ENCODE measurements around the gene MDGA2. TPM values are rescaled to one million over a fixed set of nuclear protein-coding genes. Genes with fewer than 3 reads are reported as not detected.

MDGA2 gene
- total RNA-seq, 2 experiments from 2014 or later = not detected

DNA sequence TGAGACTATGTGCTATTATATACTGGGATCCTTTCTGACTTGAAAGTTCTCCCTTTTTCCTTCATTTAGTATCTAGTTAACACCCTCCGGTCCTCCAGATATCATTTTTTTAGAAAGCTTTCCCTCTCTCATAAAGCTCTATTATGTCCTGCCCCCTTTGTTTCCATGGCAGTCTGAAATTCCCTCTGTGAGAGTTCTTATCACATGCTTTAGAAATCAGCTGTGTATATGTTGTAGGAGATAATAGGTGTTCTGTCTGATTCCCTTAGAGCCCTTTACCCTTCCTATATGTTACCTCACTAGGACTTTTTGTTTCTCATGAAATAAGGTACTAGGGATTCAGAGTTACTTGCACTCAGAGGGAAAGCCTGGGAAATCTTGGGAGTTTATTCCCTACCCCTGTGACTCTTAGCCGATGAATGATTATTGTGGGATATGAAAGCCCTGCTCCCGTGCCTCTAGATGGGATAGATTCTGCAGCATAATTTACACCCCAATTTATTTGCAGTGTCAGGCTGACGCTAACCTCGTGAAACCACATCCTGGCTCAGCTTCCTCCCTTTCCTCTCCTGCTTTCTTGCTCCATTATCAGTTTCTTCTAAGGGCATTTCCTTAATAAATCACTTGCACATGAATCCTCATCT is 448.4 kb downstream of the MDGA2 start:
- H3K9me3 ChIP-seq (ENCODE audit: control insufficient read depth in 1 of 2, insufficient read depth in 1 of 2, low read length in 2 of 2) = peaks cover 0 to 3% of the 10 kb centered on the region in 2 experiments
- Mint-ChIP-seq H3K27me3 (no peaks in the 10 kb centered on the region), H3K4me1 (ENCODE audit: low read depth) (peaks cover 16% of the 10 kb centered on the region), H3K36me3 (ENCODE audit: low read depth) (no peaks in the 10 kb centered on the region), H3K9me3 (peaks cover 6% of the 10 kb centered on the region), H3K27ac (no peak overlapping the region), H3K4me3 (no peak overlapping the region)
- intact Hi-C loops (cut with DNase I, micrococcal nuclease) = no loop called here
- TF ChIP-seq, protein P1, sequence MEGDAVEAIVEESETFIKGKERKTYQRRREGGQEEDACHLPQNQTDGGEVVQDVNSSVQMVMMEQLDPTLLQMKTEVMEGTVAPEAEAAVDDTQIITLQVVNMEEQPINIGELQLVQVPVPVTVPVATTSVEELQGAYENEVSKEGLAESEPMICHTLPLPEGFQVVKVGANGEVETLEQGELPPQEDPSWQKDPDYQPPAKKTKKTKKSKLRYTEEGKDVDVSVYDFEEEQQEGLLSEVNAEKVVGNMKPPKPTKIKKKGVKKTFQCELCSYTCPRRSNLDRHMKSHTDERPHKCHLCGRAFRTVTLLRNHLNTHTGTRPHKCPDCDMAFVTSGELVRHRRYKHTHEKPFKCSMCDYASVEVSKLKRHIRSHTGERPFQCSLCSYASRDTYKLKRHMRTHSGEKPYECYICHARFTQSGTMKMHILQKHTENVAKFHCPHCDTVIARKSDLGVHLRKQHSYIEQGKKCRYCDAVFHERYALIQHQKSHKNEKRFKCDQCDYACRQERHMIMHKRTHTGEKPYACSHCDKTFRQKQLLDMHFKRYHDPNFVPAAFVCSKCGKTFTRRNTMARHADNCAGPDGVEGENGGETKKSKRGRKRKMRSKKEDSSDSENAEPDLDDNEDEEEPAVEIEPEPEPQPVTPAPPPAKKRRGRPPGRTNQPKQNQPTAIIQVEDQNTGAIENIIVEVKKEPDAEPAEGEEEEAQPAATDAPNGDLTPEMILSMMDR (IDR thresholded peaks at IDR 0.05) = no peak
- CTCF ChIA-PET = no interaction called here
- H3K4me3 ChIP-seq (ENCODE audit: low read length) = no peak overlapping the region
- no peaks in the 10 kb centered on the region for H3K36me3 ChIP-seq (ENCODE audit: insufficient read depth, low read length)
- ATAC-seq (ENCODE audit: poor library complexity) (no peak), DNase-seq (no peak)
- no peaks in the 10 kb centered on the region for H3K4me1 ChIP-seq (ENCODE audit: insufficient read depth, low read length)
- H3K27ac ChIP-seq (ENCODE audit: low read depth in 1 of 2, low read length in 2 of 2) = no peak overlapping the region
- POLR2A ChIA-PET = no interaction called here
- H3K27me3 ChIP-seq (ENCODE audit: control insufficient read depth in 1 of 2, insufficient read depth in 2 of 2, low read length in 2 of 2) = no peaks in the 10 kb centered on the region

DNA sequence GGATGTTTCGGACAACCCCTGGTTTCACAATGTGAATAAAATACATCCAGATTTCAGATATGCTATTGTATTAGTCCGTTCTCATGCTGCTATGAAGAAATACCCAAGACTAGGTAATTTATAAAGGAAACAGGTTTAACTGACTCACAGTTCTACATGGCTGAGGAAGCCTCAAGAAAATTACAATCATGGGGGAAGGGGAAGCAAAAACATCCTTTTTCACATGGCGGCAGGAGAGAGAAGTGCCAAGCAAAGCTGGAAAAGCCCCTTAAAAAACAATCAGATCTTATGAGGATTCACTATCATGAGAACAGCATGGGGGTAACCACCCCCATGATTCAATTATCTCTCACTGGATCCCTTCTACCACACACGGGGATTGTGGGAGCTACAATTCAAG is 451.7 kb downstream of the MDGA2 start:
- TF ChIP-seq, protein P1 (IDR thresholded peaks at IDR 0.05) = no peak
- H3K27me3 ChIP-seq (ENCODE audit: control insufficient read depth in 1 of 2, insufficient read depth in 2 of 2, low read length in 2 of 2) = no peaks in the 10 kb centered on the region
- intact Hi-C loops (cut with DNase I, micrococcal nuclease) = no loop called here
- H3K4me3 ChIP-seq (ENCODE audit: low read length) = no peak overlapping the region
- Mint-ChIP-seq H3K4me1 (ENCODE audit: low read depth) (peaks cover 16% of the 10 kb centered on the region), H3K27ac (no peak overlapping the region), H3K36me3 (ENCODE audit: low read depth) (no peaks in the 10 kb centered on the region), H3K27me3 (no peaks in the 10 kb centered on the region), H3K4me3 (no peak overlapping the region), H3K9me3 (peaks cover 6% of the 10 kb centered on the region)
- H3K9me3 ChIP-seq (ENCODE audit: control insufficient read depth in 1 of 2, insufficient read depth in 1 of 2, low read length in 2 of 2) = peaks cover 0 to 3% of the 10 kb centered on the region in 2 experiments
- no peak overlapping the region for H3K27ac ChIP-seq (ENCODE audit: low read depth in 1 of 2, low read length in 2 of 2)
- ChIA-PET POLR2A (no interaction called here), CTCF (no interaction called here)
- no peak for DNase-seq
- no peaks in the 10 kb centered on the region for H3K36me3 ChIP-seq (ENCODE audit: insufficient read depth, low read length)
- ATAC-seq (ENCODE audit: poor library complexity) = no peak
- no peaks in the 10 kb centered on the region for H3K4me1 ChIP-seq (ENCODE audit: insufficient read depth, low read length)

DNA sequence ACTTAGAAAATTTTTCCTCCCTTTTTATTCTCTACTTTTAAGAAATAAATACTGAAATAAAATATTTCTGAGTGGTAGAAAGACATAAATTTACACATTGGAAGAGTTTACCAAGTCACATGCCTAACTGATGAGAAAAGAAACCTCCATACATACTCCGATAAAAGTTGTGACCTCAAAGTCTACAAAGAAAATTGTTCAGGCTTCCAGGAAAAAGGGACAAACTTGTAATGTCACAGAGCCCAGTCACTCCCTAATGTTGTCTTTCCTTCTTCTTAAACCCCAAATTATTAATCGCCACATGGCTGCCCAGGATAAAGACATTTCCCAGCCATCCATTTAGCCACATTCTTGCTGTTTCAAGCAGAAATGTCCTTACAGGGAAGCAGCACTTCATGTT is 455.3 kb downstream of the MDGA2 start:
- H3K36me3 ChIP-seq (ENCODE audit: insufficient read depth, low read length) = no peaks in the 10 kb centered on the region
- no peak overlapping the region for H3K27ac ChIP-seq (ENCODE audit: low read depth in 1 of 2, low read length in 2 of 2)
- TF ChIP-seq, protein P1 (IDR thresholded peaks at IDR 0.05) = no peak
- ChIA-PET CTCF (no interaction called here), POLR2A (no interaction called here)
- ATAC-seq (ENCODE audit: poor library complexity) (no peak), DNase-seq (no peak)
- H3K27me3 Mint-ChIP-seq = no peaks in the 10 kb centered on the region
- H3K9me3 ChIP-seq (ENCODE audit: control insufficient read depth in 1 of 2, insufficient read depth in 1 of 2, low read length in 2 of 2) = no peaks in the 10 kb centered on the region
- no peaks in the 10 kb centered on the region for H3K27me3 ChIP-seq (ENCODE audit: control insufficient read depth in 1 of 2, insufficient read depth in 2 of 2, low read length in 2 of 2)
- H3K4me1 ChIP-seq (ENCODE audit: insufficient read depth, low read length) = no peaks in the 10 kb centered on the region
- intact Hi-C loops (cut with DNase I, micrococcal nuclease) = no loop called here
- H3K4me3 Mint-ChIP-seq = no peak overlapping the region
- H3K9me3 Mint-ChIP-seq = peaks cover 3% of the 10 kb centered on the region
- no peaks in the 10 kb centered on the region for H3K4me1 Mint-ChIP-seq (ENCODE audit: low read depth)
- H3K36me3 Mint-ChIP-seq (ENCODE audit: low read depth) = no peaks in the 10 kb centered on the region
- no peak overlapping the region for H3K27ac Mint-ChIP-seq
- H3K4me3 ChIP-seq (ENCODE audit: low read length) = no peak overlapping the region

Measured in CD4-positive, alpha-beta T cell (primary cell).